GM12878 (cell line): ENCODE data around the gene ZNF260. TPM values are rescaled to one million over a fixed set of nuclear protein-coding genes. Genes with fewer than 3 reads are reported as not detected.

Experiments used
- CBX3 ChIP-seq: fragments of 200-600 bp; sonication (generic); IDR thresholded peaks from 2 replicates; pipeline ENCODE4 v1.6.1; 2016; ENCODE audit warnings: low read depth, borderline replicate concordance
- CREB1 ChIP-seq: IDR thresholded peaks from 2 replicates; pipeline ENCODE4 v1.6.1; 2012; ENCODE audit warnings: low read depth, mild to moderate bottlenecking, inconsistent platforms
- DPF2 ChIP-seq: fragments of 450-650 bp; IDR thresholded peaks from 2 replicates; pipeline ENCODE4 v1.6.1; 2017; ENCODE audit warnings: mild to moderate bottlenecking
- EED ChIP-seq: sonication (generic); IDR thresholded peaks from 2 replicates; pipeline ENCODE4 v1.6.1; 2016; ENCODE audit warnings: antibody characterized with exemption, low read depth
- HCFC1 ChIP-seq: fragments of 150-350 bp; IDR thresholded peaks from 2 replicates; pipeline ENCODE4 v1.6.1; 2014; ENCODE audit warnings: low read length
- JUNB ChIP-seq: IDR thresholded peaks from 2 replicates; pipeline ENCODE4 v1.6.1; 2016; ENCODE audit warnings: antibody characterized with exemption, mild to moderate bottlenecking
- JUND ChIP-seq: IDR thresholded peaks from 2 replicates; pipeline ENCODE4 v1.6.1; 2012; ENCODE audit warnings: low read depth, mild to moderate bottlenecking, low read length, improper control_type of control experiment, moderate library complexity
- KAT2A ChIP-seq: conservative IDR thresholded peaks from 2 replicates; pipeline ENCODE4 v1.6.1; 2011; ENCODE audit warnings: low read depth, low read length; ENCODE audit not compliant: control insufficient read depth
- MLLT1 ChIP-seq: fragments of 450-650 bp; IDR thresholded peaks from 2 replicates; pipeline ENCODE4 v1.6.1; 2016; ENCODE audit warnings: mild to moderate bottlenecking
- MYB ChIP-seq: fragments of 150-350 bp; IDR thresholded peaks from 2 replicates; pipeline ENCODE4 v1.6.1; 2014; ENCODE audit warnings: mild to moderate bottlenecking, low read depth, low read length, borderline replicate concordance
- MYC ChIP-seq: IDR thresholded peaks from 2 replicates; pipeline ENCODE4 v1.6.1; 2011; ENCODE audit warnings: mild to moderate bottlenecking, low read length, moderate library complexity, inconsistent platforms; ENCODE audit not compliant: insufficient read depth, insufficient replicate concordance, insufficient read length, severe bottlenecking
- NFXL1 ChIP-seq: fragments of 450-650 bp; IDR thresholded peaks from 2 replicates; pipeline ENCODE4 v1.6.1; 2017; ENCODE audit warnings: antibody characterized with exemption, mild to moderate bottlenecking, borderline replicate concordance
- PBX3 ChIP-seq: IDR thresholded peaks from 2 replicates; pipeline ENCODE4 v1.6.1; 2011; ENCODE audit warnings: mild to moderate bottlenecking, low read depth, low read length, moderate library complexity; ENCODE audit not compliant: insufficient replicate concordance
- SMAD1 ChIP-seq: fragments of 450-650 bp; IDR thresholded peaks from 2 replicates; pipeline ENCODE4 v1.6.1; 2018; ENCODE audit warnings: mild to moderate bottlenecking, low read depth; ENCODE audit not compliant: partially characterized antibody
- SMARCA5 ChIP-seq: fragments of 450-650 bp; IDR thresholded peaks from 2 replicates; pipeline ENCODE4 v1.6.1; 2017; ENCODE audit warnings: mild to moderate bottlenecking
- STAT1 ChIP-seq: fragments of 450-650 bp; conservative IDR thresholded peaks from 2 replicates; pipeline ENCODE4 v1.6.1; 2014; ENCODE audit warnings: antibody characterized with exemption, mild to moderate bottlenecking
- SUZ12 ChIP-seq: fragments of 200-600 bp; sonication (generic); IDR thresholded peaks from one replicate; pipeline ENCODE4 v1.6.1; 2018; ENCODE audit warnings: antibody characterized with exemption, mild to moderate bottlenecking; ENCODE audit not compliant: unreplicated experiment
- TAF1 ChIP-seq: IDR thresholded peaks from 2 replicates; pipeline ENCODE4 v1.6.1; 2011; ENCODE audit warnings: mild to moderate bottlenecking, low read depth, low read length, borderline replicate concordance
- YY1 ChIP-seq: IDR thresholded peaks from 2 replicates; pipeline ENCODE4 v1.6.1; 2011; ENCODE audit warnings: low read depth, mild to moderate bottlenecking, low read length
- ZBED1 ChIP-seq: IDR thresholded peaks from 2 replicates; pipeline ENCODE4 v1.6.1; 2016; ENCODE audit warnings: borderline replicate concordance
- ZNF274 ChIP-seq: IDR thresholded peaks from one replicate; pipeline ENCODE4 v1.8.0; 2011; ENCODE audit not compliant: insufficient read length, insufficient read depth
- ZSCAN29 ChIP-seq: fragments of 450-650 bp; IDR thresholded peaks from 2 replicates; pipeline ENCODE4 v1.6.1; 2017; ENCODE audit warnings: mild to moderate bottlenecking, moderate library complexity
- polyA plus RNA-seq, 11 experiments: library from polyadenylated mRNA; depleted of rRNA in 4 of 11; unstranded in 6 of 11; stranded (reverse) in 5 of 11; fragments of >200 nt; fragmentation: Nextera tagmentation in 4 of 11; fragmentation: Illumina TruSeq in 1 of 11; extraction: Ambion mirVana in 4 of 11; extraction: Trizol in 1 of 11; gene quantifications; 1 replicate in 1 of 11; 2 replicates in 10 of 11; pipeline versions ENCODE4 v1.2.1 to v1.2.3, GENCODE V29; 2011 to 2016; ENCODE audit warnings: inconsistent platforms in 2 of 11, missing spikeins in 2 of 11, low read depth in 1 of 11
- total RNA-seq, 4 experiments: library from RNA; depleted of rRNA in 3 of 4; stranded (reverse); fragments of >200 nt in 3 of 4; fragmentation: Illumina TruSeq in 1 of 4; extraction: Trizol in 1 of 4; gene quantifications; 2 replicates each; pipeline versions ENCODE4 v1.2.1 to v1.2.3, GENCODE V29; 2013 to 2021
- TF ChIP-seq, protein P1 (sequence below): fragments of 450-650 bp; IDR thresholded peaks from 2 replicates; pipeline ENCODE4 v1.6.1; 2016; ENCODE audit warnings: mild to moderate bottlenecking, moderate library complexity, borderline replicate concordance
- TF ChIP-seq, protein P2 (sequence below): IDR thresholded peaks from 2 replicates; pipeline ENCODE4 v1.6.1; 2011; ENCODE audit warnings: borderline replicate concordance, low read depth, mild to moderate bottlenecking, moderate library complexity, low read length; ENCODE audit not compliant: insufficient read depth, poor library complexity, severe bottlenecking

ZNF260 gene
- total and polyA plus RNA-seq, 10 of the 15 experiments (the other 5 are each of a cell fraction or from before 2014, with no cell fraction given) = 1.9 to 9.7 (median 7.1) TPM

GRCh38 chr19:36528194-36528920 is at the start of gene ZNF260 (continued):
- TF ChIP-seq ZSCAN29 (no peak), NFXL1 (no peak), SMARCA5 (no peak), ZBED1 (no peak), MYC (no peak), TAF1 (peak; percentile 86), CREB1 (peak; percentile 92), ZNF274 (no peak), STAT1 (no peak), KAT2A (no peak), MYB (no peak), HCFC1 (peak; percentile 82), SUZ12 (no peak), CBX3 (no peak), JUND (no peak), JUNB (no peak), EED (peak; percentile 28), DPF2 (no peak), PBX3 (no peak), YY1 (peak; percentile 97), MLLT1 (no peak), SMAD1 (no peak)
- TF ChIP-seq, protein P1, sequence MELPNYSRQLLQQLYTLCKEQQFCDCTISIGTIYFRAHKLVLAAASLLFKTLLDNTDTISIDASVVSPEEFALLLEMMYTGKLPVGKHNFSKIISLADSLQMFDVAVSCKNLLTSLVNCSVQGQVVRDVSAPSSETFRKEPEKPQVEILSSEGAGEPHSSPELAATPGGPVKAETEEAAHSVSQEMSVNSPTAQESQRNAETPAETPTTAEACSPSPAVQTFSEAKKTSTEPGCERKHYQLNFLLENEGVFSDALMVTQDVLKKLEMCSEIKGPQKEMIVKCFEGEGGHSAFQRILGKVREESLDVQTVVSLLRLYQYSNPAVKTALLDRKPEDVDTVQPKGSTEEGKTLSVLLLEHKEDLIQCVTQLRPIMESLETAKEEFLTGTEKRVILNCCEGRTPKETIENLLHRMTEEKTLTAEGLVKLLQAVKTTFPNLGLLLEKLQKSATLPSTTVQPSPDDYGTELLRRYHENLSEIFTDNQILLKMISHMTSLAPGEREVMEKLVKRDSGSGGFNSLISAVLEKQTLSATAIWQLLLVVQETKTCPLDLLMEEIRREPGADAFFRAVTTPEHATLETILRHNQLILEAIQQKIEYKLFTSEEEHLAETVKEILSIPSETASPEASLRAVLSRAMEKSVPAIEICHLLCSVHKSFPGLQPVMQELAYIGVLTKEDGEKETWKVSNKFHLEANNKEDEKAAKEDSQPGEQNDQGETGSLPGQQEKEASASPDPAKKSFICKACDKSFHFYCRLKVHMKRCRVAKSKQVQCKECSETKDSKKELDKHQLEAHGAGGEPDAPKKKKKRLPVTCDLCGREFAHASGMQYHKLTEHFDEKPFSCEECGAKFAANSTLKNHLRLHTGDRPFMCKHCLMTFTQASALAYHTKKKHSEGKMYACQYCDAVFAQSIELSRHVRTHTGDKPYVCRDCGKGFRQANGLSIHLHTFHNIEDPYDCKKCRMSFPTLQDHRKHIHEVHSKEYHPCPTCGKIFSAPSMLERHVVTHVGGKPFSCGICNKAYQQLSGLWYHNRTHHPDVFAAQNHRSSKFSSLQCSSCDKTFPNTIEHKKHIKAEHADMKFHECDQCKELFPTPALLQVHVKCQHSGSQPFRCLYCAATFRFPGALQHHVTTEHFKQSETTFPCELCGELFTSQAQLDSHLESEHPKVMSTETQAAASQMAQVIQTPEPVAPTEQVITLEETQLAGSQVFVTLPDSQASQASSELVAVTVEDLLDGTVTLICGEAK = peak; percentile 46; the same call in 1 of the 2 replicates
- TF ChIP-seq, protein P2, sequence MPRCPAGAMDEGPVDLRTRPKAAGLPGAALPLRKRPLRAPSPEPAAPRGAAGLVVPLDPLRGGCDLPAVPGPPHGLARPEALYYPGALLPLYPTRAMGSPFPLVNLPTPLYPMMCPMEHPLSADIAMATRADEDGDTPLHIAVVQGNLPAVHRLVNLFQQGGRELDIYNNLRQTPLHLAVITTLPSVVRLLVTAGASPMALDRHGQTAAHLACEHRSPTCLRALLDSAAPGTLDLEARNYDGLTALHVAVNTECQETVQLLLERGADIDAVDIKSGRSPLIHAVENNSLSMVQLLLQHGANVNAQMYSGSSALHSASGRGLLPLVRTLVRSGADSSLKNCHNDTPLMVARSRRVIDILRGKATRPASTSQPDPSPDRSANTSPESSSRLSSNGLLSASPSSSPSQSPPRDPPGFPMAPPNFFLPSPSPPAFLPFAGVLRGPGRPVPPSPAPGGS = no peak
